GM18511 (cell line): Measurements from ENCODE around the gene MYOZ3.

ENCODE experiments used
- ATAC-seq: cut with Tn5 transposase; IDR thresholded peaks from one replicate; pipeline ENCODE4 v1.9.1; 2021; ENCODE audit warnings: mild to moderate bottlenecking, moderate library complexity; ENCODE audit not compliant: unreplicated experiment

The MYOZ3 gene

DNA sequence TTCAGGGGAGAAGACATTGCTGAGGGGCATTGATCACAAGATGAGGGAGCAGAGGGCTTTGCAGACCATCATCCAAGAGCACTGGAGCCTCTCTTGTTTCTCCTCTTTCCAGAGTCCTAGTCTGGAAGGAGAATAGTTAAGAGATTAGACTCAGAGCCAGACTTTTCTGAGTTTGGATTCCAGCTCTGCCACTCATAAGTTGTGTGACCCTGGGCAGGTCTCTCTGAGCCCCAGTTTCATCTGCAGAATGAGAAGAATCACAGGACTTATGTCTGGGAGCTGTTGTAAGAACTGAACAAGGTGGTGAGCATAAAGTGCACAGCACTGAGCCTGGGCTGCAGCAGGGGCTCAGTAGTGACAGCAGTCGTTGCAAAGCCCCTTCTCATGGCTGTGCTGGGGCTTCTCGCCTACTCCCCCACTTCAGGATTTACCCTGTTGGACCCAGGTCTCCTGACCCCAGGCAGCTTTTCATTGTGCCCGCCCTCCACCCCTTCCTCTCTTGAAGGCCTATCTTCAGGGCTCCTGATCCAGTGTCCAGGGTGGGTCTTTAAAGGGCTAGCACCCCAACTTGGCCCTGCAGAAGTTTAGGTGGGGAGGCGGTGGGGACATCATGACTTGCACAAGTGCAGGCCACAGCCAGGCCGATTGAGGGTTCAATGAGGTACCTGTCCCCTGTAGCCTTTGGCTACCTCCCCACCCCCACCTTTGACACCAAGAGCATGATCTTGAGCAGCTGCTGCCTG is 19.1 kb upstream of the MYOZ3 start:
- no peak for ATAC-seq

DNA sequence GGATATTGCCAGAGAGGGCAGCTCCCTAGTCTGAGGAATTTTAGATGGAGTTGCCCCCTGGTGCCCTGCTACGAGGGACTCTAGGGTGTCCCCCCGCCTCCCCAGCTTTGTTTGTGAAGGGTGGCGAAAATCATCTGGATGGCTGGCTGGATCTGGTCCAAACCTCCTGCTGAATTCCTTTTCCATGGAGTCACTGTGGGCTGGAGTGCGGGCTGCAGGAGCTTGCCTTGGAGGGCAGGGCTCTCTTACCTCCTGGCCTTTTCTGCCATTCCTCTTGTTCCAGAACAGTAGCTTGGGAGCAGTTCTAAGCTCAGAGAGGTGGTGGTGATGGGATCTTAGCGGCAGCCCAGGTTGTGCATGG is 18.5 kb upstream of the MYOZ3 start:
- ATAC-seq: no peak

DNA sequence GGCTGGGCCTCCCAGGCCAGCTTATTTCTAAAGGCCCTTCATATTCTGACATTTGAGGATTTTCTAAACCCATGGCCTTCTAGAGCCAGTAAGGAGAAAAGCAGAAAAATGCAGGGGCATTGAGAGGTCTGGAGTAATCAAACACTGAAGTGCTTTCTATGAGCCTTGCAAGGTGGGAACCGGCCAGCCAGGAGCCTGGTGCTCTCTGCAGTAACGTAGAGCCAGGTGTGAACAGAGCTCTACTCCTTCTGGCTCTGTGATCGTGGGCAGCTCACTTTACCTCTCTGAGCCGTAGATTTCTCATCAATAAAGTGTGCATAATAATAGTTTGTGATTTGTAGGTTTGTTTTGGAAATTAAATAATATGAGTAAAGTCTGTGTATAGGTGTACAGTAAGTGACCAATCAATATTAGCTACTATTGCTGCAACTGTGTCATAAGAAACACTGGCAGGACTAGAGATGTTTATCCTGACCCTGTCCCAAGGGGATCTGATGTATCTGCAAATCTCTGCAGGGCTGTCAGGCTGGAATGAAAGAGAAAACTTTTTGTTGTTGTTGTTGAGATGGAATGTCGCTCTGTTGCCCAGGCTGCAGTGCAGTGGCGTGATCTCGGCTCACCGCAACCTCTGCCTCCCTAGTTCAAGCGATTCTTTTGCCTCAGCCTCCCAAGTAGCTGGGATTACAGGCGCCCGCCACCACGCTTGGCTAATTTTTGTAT is 17.9 kb upstream of the MYOZ3 start:
- ATAC-seq: no peak

DNA sequence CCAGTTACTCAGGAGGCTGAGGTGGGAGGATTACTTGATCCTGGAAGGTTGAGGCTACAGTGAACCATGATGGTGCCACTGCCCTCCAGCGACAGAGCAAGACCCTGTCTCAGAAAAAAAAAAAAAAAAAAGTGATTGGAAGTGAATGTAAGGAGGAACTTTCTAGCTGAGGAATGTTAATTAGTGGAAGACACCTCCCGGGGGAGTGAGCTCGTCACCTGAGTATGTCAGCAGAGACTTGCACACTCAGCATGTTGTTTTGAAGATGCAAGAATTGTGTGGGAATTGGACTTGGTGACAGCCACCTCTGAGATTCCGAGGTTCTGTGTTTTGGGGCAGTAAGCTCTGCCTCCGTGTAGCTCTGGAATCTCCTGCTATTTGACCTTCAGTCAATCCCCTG is 17.0 kb upstream of the MYOZ3 start:
- no peak for ATAC-seq

DNA sequence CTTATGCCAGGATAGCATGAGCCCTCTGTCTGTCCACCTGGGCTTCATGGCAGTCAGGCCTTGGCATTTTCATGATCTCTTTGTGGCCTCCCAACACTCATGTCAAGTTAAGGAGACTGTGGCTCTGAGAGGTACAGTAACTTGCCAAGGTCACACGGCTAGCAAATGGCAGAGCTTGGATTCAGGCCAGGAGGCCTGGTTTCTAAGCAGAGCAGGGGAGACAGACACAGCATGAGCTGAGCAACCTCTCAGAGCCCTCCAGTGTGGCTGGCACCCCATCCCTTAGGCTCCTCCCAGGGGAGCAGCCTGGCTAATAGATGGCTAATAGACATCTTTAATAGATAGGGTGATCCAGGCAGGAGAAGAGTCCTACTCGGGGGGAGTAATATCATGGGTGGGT is 16.5 kb upstream of the MYOZ3 start:
- ATAC-seq: no peak

DNA sequence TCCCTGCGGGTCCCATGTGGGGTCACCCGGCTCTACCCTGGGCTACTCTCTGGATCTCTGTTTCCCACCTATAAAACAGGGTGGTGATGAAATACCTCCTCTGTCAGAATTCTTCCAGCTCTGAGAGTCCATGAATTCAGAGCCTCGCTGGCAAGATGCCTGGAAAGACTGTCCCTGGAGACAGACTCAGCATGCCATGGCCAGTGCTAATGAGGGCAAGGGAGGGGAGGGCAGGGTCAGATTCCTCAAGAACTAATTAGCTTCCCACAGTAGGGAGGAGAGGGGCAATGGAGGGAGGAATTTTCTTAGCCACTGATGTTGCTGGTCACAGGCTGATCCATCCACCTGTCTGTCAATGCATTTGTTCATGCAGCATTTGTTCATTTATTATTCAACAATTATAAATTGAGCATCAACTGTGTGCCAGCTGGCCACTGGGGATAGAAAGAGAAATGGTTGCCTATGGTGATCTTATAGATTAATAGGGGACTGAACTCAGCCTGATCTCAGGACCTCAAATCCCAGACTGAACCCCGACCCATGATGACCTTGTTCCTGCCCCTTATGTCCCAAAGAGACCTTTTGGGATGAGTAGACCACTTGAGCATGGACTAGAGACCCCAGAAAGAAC is 15.9 kb upstream of the MYOZ3 start:
- no peak for ATAC-seq

DNA sequence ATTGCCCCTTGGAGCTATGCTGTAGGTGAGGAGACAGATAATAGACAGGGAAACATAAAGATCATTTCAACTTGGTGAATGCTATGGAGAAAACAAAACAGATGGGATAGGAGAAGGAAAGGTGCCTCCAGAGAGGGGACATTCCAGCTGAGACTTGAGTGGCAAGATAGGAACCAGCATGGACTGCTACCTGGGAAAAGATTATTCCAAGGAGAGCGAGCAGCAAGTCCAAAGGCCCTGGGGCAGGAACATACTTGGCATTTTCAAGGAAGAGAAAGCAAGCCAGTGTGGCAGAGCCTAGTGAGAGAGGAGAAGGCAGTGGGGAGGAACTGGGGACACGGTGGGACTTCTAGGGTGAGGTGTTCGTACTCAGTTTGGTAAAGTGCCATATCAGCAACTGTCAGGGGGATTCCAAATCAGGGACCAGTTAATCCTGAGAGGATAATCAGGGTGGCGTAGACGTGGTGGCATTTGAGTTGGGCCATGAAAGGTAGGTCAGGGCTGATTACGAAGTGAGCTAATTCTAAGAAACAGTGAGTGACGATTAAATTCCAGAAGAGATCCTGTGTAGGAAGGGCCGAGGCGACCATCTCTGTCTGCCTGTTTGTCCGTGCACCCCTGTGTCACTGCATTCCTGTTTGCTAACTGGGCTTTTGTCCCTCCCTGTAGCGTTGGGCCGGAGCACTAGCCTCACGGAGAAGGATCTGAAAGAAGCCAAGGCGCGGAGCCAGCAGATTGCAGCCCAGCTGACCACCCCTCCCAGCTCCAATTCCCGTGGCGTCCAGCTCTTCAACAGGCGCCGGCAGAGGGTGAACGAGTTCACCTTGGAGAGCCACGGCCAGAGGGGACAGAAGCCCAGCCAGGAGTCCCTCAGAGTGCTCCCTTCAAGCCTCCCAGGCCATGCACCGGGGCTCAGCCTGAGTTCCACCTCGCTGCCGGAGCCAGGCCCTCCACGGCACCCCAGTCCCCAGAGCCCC is 13.5 kb upstream of the MYOZ3 start:
- ATAC-seq: no peak

DNA sequence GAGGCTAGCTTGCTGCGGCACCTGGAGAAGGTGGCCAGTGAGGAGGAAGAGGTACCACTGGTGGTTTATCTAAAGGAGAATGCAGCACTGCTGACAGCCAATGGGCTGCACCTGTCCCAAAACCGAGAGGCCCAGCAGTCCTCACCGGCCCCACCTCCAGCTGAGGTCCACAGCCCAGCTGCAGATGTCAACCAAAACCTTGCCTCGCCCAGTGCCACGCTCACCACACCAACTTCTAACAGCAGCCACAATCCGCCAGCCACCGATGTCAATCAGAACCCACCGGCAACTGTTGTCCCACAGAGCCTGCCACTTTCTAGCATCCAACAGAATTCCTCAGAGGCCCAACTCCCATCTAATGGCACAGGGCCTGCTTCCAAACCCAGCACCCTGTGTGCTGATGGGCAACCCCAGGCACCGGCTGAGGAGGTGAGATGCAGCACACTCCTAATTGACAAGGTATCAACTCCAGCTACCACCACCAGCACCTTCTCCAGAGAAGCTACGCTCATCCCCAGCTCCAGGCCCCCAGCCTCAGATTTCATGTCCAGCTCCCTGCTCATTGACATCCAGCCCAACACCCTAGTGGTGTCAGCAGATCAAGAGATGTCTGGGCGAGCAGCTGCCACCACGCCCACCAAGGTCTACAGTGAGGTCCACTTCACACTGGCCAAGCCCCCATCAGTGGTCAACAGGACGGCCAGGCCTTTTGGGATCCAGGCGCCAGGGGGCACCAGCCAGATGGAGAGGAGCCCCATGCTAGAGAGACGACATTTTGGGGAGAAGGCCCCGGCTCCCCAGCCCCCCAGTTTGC is 12.6 kb upstream of the MYOZ3 start:
- no peak for ATAC-seq

DNA sequence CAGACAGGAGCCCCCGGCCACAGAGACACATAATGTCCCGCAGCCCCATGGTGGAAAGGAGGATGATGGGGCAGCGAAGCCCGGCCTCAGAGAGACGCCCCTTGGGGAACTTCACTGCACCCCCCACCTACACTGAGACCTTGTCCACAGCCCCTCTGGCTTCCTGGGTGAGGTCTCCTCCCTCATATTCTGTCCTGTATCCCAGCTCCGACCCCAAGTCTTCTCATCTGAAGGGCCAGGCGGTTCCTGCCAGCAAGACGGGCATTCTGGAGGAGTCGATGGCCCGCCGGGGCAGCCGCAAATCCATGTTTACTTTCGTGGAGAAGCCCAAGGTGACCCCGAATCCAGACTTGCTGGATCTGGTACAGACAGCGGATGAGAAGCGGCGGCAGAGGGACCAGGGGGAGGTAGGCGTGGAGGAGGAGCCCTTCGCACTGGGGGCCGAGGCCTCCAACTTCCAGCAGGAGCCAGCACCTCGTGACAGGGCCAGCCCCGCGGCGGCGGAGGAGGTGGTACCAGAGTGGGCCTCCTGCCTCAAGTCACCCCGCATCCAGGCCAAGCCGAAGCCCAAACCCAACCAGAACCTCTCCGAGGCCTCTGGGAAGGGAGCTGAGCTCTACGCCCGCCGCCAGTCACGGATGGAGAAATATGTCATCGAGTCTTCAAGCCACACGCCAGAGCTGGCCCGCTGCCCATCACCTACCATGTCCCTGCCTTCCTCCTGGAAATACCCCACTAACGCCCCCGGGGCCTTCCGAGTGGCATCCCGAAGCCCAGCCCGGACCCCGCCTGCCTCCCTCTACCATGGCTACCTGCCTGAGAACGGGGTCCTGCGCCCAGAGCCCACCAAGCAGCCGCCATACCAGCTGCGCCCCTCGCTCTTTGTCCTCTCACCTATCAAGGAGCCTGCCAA is 11.7 kb upstream of the MYOZ3 start:
- no peak for ATAC-seq

DNA sequence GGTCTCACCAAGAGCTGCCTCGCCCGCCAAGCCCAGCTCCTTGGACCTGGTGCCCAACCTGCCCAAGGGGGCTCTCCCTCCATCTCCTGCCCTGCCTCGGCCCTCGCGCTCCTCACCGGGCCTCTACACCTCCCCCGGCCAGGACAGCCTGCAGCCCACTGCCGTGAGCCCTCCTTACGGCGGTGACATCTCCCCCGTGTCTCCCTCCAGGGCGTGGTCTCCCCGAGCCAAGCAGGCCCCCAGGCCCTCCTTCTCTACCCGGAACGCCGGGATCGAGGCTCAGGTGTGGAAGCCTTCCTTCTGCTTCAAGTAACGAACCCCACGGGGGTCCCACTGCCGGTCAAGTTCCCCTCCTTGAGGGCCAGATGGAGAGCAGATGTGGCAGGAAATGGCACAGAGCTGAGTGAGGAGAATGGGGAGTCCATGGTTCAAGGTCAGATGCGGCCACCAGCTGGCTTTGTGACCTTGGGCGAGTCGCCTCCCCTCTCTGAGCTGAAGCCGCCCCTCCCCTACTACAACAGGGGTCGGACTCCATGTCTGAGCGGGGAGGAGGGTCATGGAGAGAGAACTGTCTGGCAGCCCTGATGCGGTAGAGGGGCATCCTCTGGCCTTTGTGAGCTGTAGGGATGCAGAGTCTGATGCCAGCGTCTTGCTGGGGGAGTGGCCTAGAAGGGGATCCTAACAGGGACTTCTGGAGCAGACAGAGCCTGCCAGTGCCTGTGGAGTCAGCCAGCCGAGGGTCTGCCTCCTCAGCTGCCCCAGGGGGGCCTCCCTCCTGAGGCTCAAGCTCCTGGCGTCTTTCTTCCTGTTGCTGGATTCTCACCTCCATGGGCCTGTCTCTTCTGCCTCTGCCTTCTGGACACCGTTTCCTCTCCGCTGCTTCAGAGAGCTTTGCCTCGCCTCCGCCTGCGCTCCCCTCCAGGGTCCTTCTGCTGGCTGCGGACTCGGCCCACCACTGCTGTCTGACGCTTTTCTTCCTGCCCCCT is 10.7 kb upstream of the MYOZ3 start:
- no peak for ATAC-seq

DNA sequence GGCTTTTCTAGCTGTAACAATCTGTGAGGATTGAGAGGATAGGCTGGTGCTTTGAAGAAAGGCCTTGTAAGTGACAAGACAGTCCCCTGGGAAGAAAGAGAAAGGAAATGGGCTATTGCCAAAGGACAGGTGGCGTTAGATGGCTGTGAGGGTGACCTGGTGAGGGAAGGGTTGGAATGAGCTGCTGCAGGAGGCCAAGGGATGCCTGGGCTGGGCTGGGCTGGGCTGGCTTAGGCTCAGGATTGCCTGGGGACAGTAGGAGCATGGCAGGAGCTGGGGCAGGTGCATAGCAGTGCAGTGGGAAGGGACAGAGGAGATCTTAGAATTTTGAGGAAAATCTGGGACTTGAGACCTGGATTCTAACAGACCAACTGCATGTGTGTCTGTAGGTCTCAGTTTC is 9.7 kb upstream of the MYOZ3 start:
- no peak for ATAC-seq

DNA sequence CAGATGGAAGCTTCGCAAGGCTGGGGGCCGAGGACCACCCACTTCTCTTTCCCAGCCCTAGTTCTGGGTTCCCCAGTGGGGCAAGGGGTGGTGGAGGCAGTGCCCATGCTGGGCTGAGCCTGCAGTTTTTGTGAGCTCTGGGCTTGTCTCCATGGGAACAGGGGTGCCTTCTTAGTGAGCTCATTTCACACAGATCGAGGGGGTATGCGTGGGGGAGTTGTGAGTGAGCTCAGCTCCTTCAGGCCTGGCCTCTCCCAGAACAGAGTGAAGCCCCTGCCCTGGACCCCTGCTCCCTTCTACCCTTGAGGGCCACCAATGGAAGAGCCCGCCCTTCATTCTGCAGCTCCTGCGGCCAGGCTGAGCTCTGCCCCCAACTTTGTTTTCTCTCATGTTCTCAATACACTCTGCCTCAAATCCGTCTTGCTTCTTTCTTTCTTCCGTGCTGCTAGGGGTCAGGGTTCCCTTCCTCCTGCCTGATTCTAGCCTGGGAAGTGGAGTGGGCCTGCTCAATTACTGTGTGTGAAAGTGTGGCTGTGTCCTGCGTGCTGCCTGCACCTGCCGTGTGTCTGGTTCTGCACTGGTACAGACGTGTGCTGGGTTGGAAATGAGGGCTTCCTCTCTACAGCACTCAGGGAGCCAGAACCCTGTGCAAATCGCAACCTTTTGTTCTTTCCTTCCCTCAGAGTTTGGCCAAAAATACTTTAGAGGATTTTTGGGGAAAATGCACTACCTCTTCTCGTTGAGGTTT is 9.0 kb upstream of the MYOZ3 start:
- no peak for ATAC-seq

DNA sequence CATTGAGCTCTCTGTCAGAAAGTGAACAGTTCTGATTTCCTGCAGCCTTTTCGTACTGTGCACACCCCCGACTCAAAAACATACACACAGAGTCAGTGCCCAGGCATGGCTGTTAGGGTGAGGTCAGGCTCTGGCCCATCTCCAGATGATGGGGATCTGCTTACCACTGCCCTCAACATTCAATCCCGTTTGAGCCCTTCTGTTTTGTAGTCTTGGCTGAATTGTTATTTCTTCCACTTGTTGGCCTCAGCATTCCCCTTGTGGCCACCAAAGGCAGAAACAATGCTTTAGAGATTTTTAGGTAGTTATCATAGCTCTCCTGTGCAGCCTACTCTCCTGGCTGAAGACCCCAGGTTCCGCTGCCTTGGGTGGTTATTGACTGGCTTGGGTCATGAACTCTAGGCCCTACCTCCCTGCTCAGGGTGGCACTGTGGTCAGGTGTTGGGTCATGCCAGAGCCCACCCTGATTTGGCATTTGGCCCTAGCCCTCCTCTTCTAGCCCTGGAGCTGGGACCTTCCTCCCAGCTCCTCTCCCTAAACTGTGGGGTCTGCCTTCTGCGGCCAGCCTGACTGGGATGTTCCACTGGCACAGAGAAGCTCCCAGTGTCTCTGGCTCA is 7.8 kb upstream of the MYOZ3 start:
- ATAC-seq: no peak

DNA sequence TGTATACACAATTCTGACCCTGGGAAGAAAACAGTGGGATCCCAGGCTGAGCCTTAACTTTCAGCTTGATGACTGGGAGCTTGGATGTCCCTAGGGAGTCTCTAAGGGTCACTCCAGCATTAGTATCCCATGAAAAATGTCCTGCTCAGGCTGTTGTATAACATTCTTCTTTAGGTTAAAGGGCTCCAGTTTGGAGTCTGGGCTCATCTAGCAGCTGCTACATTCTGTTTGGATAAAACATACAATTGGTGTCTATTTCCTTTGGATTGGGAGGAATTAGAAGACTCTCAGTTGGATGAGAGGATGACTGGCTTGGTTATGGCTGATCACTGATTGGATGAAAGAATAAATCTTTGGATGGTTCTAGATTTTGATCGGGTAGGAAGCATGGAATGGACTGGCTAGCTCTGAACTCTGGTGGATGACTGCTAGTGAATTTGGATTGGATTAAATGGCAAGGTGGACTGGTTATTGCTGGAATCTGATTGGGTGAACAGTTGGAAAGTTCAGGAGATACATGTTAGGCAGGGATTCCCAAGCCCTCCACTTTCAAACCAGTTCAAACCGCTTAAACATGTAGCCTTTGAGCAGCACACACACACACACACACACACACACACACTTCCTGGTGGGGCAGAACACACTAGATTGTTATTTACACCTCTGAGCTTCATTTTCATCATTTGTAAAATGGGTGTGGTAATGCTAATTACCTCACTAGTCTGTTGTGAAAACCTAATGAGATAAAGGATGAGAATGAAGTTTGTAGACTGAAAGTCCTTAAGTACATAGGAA is 7.1 kb upstream of the MYOZ3 start:
- ATAC-seq: no peak

DNA sequence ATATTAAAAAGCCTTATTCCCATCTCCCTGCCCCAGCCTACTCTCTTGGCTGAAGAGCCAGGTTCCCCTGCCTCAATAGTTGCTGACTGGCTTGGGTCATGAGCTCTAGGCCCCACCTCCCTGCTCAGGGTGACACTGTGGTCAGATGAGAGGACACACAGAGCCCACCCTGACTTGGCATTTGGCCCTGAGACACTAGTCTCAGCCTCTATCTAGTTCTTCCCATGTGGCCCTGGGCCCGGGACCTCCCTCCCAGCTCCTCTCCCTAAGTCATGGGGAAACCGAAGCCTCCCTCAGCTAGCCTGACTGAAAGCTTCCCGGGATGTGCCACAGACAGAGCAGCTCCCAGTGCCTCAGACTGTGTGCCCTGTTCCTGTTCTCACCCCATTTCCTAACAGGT is 5.8 kb upstream of the MYOZ3 start:
- ATAC-seq: no peak
